Lower lobe of right lung (tissue), 2 donors: ENCODE results near the gene KRTAP10-3. TPM values are rescaled to one million over a fixed set of nuclear protein-coding genes. Genes with fewer than 3 reads are reported as not detected.
A peak's percentile ranks its signal among the peaks of the same experiment; 100 is the strongest.

Source experiments
- ATAC-seq, 2 donors: fragments of 200-7000 bp; cut with Tn5 transposase; one replicate each; pipeline ENCODE4 v1.9.1; 2020 to 2022; ENCODE audit warnings: mild to moderate bottlenecking in 2 of 2, moderate library complexity in 2 of 2
- DNase-seq: peaks from one replicate; pipeline ENCODE4 v3.0.0-alpha.2; 2020
- H3K27ac ChIP-seq: fragments of 200-600 bp; one replicate; pipeline ENCODE4 v1.8.0; 2022
- H3K27me3 ChIP-seq: fragments of 200-600 bp; one replicate; pipeline ENCODE4 v1.8.0; 2022; ENCODE audit warnings: low read depth
- H3K36me3 ChIP-seq: fragments of 200-600 bp; one replicate; pipeline ENCODE4 v1.8.0; 2022; ENCODE audit warnings: mild to moderate bottlenecking
- H3K4me1 ChIP-seq: fragments of 200-600 bp; one replicate; pipeline ENCODE4 v1.8.0; 2022
- H3K4me3 ChIP-seq: fragments of 200-600 bp; one replicate; pipeline ENCODE4 v1.8.0; 2022; ENCODE audit warnings: mild to moderate bottlenecking
- H3K9me3 ChIP-seq: fragments of 200-600 bp; one replicate; pipeline ENCODE4 v1.8.0; 2022
- CTCF ChIP-seq: fragments of 200-600 bp; IDR thresholded peaks from one replicate; pipeline ENCODE4 v1.8.0; 2022; ENCODE audit warnings: antibody characterized with exemption, mild to moderate bottlenecking
- intact Hi-C: fragments of 100-400 bp; cut with DNase I; formaldehyde crosslinking; loops from one replicate; pipeline ENCODE4 v1.11.0; 2022
- total RNA-seq: library from RNA; stranded (reverse); fragmentation: NEBNext Ultra II Directional; extraction: Animal tissue kit (Norgen Biotek cat#: 25700); gene quantifications from one replicate; pipeline ENCODE4 v1.2.1, GENCODE V29; 2021
- donor health status: DM: no; HTN: yes; CAD: no; lungs with severe emphysema.

The KRTAP10-3 gene
- total RNA-seq, 1 donor from 2014 or later: not detected

- H3K4me3 ChIP-seq: no peak overlapping the region
- DNase-seq: peak; percentile 32
- H3K27me3 ChIP-seq: peaks cover 12% of the 10 kb centered on the region
- no peak overlapping the region for H3K27ac ChIP-seq
- H3K9me3 ChIP-seq: no peaks in the 10 kb centered on the region
- no peak for TF ChIP-seq CTCF
- H3K4me1 ChIP-seq: peaks cover 2% of the 10 kb centered on the region
- H3K36me3 ChIP-seq: no peaks in the 10 kb centered on the region
- no peak for ATAC-seq
- intact Hi-C loops: no loop called here
These were observed 43.0 kb downstream of the KRTAP10-3 start for GRCh38 chr21:44515359-44516165.

GRCh38 chr21:44514746-44515358 lies 43.7 kb downstream of the KRTAP10-3 start:
- Histone ChIP-seq H3K36me3 (no peaks in the 10 kb centered on the region), H3K9me3 (no peaks in the 10 kb centered on the region), H3K4me3 (no peak overlapping the region), H3K27me3 (peaks cover 18% of the 10 kb centered on the region), H3K4me1 (peaks cover 9% of the 10 kb centered on the region), H3K27ac (no peak overlapping the region)
- TF ChIP-seq CTCF: no peak
- intact Hi-C loops: no loop called here
- no peak for DNase-seq
- no peak for ATAC-seq

GRCh38 chr21:44514218-44514520 lies 44.4 kb downstream of the KRTAP10-3 start:
- Histone ChIP-seq H3K27me3 (peaks cover 13% of the 10 kb centered on the region), H3K4me3 (no peak overlapping the region), H3K27ac (no peak overlapping the region), H3K9me3 (no peaks in the 10 kb centered on the region), H3K4me1 (peaks cover 12% of the 10 kb centered on the region), H3K36me3 (no peaks in the 10 kb centered on the region)
- DNase-seq: peak; percentile 40
- intact Hi-C loops: no loop called here
- no peak for ATAC-seq
- TF ChIP-seq CTCF: no peak

GRCh38 chr21:44513389-44514217 lies 45.0 kb downstream of the KRTAP10-3 start:
- intact Hi-C loops: no loop called here
- ATAC-seq: no peak
- peak; percentile 41 for DNase-seq

More at GRCh38 chr21:44513389-44514217, 45.0 kb downstream of the KRTAP10-3 start:
- Histone ChIP-seq H3K36me3 (no peaks in the 10 kb centered on the region), H3K4me1 (peaks cover 12% of the 10 kb centered on the region), H3K27me3 (peaks cover 13% of the 10 kb centered on the region), H3K9me3 (no peaks in the 10 kb centered on the region), H3K27ac (no peak overlapping the region), H3K4me3 (no peak overlapping the region)
- TF ChIP-seq CTCF: no peak
